ENCODE measurements around the gene AIG1.

AIG1 gene

GRCh38 chr6:143369971-143370370 lies 309.3 kb downstream of the AIG1 start:
- DNase-seq (ENCODE audit: extremely low read depth, low read depth) = no peak
- H3K4me3 ChIP-seq (replicated peaks; ENCODE audit: low read depth, low read length) = no peak overlapping the region
- TF ChIP-seq CTCF (IDR thresholded peaks at IDR 0.05; ENCODE audit: low read depth, low read length, missing control alignments) = no peak

- H3K4me3 ChIP-seq (replicated peaks; ENCODE audit: low read depth, low read length) = no peak overlapping the region
- TF ChIP-seq CTCF (IDR thresholded peaks at IDR 0.05; ENCODE audit: low read depth, low read length, missing control alignments) = no peak
- DNase-seq (ENCODE audit: extremely low read depth, low read depth) = no peak
These were observed 310.2 kb downstream of the AIG1 start for GRCh38 chr6:143370812-143371370.

- DNase-seq (ENCODE audit: extremely low read depth, low read depth) = no peak
- no peak overlapping the region for H3K4me3 ChIP-seq (replicated peaks; ENCODE audit: low read depth, low read length)
These were observed 311.7 kb downstream of the AIG1 start for GRCh38 chr6:143372199-143372882.

GRCh38 chr6:143374014-143374413 lies 313.3 kb downstream of the AIG1 start:
- H3K4me3 ChIP-seq (replicated peaks; ENCODE audit: low read depth, low read length) = no peak overlapping the region
- TF ChIP-seq CTCF (IDR thresholded peaks at IDR 0.05; ENCODE audit: low read depth, low read length, missing control alignments) = no peak

More at GRCh38 chr6:143372199-143372882, 311.7 kb downstream of the AIG1 start:
- TF ChIP-seq CTCF (IDR thresholded peaks at IDR 0.05; ENCODE audit: low read depth, low read length, missing control alignments) = no peak

GRCh38 chr6:143375022-143375585 lies 314.4 kb downstream of the AIG1 start:
- no peak overlapping the region for H3K4me3 ChIP-seq (replicated peaks; ENCODE audit: low read depth, low read length)
- no peak for TF ChIP-seq CTCF (IDR thresholded peaks at IDR 0.05; ENCODE audit: low read depth, low read length, missing control alignments)
- no peak for DNase-seq (ENCODE audit: extremely low read depth, low read depth)

More at GRCh38 chr6:143374014-143374413, 313.3 kb downstream of the AIG1 start:
- no peak for DNase-seq (ENCODE audit: extremely low read depth, low read depth)

GRCh38 chr6:143376375-143376774 lies 315.7 kb downstream of the AIG1 start:
- TF ChIP-seq CTCF (IDR thresholded peaks at IDR 0.05; ENCODE audit: low read depth, low read length, missing control alignments) = no peak
- DNase-seq (ENCODE audit: extremely low read depth, low read depth) = no peak
- no peak overlapping the region for H3K4me3 ChIP-seq (replicated peaks; ENCODE audit: low read depth, low read length)

All from HFF-Myc (cell line).